ENCODE measurements around the gene METTL26. TPM values are rescaled to one million over a fixed set of nuclear protein-coding genes. Genes with fewer than 3 reads are reported as not detected.
A peak's percentile ranks its signal among the peaks of the same experiment; 100 is the strongest.

The METTL26 gene
- total RNA-seq = 100 to 1,000 TPM; 132 to 174 (median 159) TPM

DNA sequence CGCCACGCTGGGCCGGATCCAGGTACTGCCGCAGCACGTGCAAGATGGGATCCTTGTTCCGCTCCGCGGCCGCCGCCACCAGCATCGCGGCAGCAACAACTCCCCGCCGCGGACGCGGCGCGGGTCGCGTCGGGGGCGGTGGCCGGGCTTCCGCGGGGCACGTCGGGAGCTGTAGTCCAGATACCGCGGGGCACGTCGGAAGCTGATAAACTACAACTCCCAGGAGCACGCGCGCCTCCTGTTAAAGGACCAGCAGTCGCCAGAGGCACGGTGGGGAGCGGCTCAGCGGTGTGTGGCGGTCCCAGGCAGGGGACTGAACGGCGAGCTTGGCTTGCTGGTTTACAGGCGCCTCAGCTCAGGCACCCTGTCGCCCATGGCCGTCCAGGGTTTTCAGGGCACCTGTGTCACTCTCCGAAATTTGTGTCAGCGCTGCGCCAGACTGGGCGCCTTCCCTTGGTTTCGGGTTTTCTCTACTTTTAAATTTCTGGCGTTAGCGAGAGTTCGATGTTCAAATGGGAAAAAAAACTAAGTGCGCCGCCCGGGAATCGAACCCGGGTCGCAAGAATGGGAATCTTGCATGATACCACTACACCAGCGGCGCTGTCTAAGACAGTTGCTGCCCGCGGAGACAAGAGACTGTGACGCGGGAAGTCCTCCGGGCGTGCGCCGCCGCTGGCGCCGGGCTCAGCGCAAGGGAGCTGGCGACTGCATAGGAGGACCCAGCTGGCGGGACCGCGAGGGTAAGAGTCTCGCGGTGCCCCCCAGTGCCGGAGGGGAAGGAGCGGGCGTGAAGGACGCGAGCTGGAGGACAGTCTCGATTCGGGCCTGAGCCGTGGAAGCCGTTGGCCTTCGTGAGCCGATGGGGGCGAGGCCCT, at the start of gene METTL26:
Gene METTL26 (minus strand): TSS at position 100 of the 875 bp plus-strand sequence. CDS start 15 bp downstream, at position 85.
- peak; percentile 87 for DNase-seq
- Mint-ChIP-seq H3K4me3 (peak within 1 kb of the TSS; percentile 88), H3K27me3 (ENCODE audit: low read depth) (peaks cover 3% of the 10 kb centered on the region), H3K36me3 (ENCODE audit: insufficient read depth) (no peaks in the 10 kb centered on the region), H3K9me3 (no peaks in the 10 kb centered on the region), H3K4me1 (ENCODE audit: low read depth) (peaks cover 4% of the 10 kb centered on the region)
- ATAC-seq = peak; percentile 89

DNA sequence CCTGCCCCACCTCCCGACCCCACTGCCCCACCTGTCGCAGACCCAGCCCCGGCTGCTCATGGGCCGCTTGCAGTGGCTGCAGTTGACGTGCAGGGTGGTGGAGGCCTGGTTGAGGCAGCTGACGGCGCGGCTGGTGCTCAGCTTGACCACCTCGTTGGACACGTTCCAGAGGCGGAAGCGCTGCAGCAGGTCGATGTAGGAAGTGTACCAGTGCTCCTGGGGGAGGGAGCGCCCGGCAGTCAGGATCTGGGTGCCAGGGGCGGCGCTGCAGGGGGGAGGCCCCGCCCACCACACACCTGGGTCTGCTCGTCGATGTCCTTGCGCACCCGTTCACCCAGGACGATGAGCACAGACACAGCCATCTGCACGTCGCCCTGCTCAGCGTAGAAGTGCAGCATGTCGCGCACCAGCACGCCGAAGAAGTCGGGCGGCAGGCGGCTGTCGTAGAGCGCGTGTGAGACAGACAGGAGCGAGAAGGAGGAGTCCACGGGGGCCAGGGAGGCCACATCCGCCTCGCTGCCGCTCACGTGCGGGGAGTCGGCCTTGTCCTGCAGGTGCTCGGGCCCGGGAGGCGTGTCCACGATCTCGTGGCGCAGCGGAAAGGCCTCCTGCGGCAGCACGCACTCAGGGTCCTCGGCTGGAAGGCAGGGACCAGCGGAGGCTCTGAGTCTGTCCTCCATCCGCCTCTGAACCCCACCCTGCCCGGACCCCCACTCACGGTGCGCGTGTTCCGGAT, 49.0 kb upstream of the METTL26 start:
- Mint-ChIP-seq H3K9me3 (no peaks in the 10 kb centered on the region), H3K4me1 (ENCODE audit: low read depth) (peaks cover 28% of the 10 kb centered on the region), H3K4me3 (no peak overlapping the region), H3K36me3 (ENCODE audit: insufficient read depth) (peaks cover 11% of the 10 kb centered on the region), H3K27me3 (ENCODE audit: low read depth) (no peaks in the 10 kb centered on the region)
- DNase-seq (no peak), ATAC-seq (no peak)

DNA sequence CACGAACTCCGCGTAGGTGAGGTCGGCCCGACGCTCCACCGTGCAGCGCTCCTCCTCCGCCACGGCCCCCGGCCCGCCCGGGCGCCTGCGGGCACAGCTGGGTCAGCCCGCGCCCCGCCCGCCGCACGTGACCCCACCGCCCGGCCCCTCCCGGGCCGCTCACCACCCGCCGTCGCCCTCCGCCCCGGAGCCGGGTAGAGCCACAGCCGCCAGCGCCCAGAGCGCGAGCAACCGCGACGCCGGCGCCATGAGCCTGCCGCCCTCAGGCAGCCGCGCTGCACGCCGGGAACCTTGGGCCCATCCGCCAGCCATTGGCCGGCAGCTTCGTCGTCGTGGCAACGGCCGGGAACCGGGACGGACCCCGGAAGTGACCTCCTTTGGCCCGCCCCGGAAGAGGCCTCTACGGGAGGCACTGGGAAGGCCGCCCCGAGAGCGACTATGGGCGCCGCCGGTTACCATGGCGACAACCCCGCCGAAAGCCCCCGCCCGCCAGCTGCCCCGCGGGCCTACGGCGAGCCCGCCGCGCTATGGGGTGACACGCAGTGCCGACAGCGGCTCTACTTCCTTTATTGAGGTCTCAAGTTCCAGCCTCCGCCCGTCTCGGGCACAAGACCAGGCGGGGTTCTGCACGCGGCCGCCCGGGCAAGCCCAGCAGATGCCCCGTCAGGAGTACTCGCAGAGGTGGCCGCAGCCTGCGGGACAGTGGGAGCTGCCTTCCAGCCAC, 48.1 kb upstream of the METTL26 start, which contains the start of gene JMJD8:
Gene JMJD8 (minus strand): TSS at position 264 of the 724 bp plus-strand sequence. CDS start 15 bp downstream, at position 249.
- peaks cover 26% of the 10 kb centered on the region for H3K4me1 Mint-ChIP-seq (ENCODE audit: low read depth)

DNA sequence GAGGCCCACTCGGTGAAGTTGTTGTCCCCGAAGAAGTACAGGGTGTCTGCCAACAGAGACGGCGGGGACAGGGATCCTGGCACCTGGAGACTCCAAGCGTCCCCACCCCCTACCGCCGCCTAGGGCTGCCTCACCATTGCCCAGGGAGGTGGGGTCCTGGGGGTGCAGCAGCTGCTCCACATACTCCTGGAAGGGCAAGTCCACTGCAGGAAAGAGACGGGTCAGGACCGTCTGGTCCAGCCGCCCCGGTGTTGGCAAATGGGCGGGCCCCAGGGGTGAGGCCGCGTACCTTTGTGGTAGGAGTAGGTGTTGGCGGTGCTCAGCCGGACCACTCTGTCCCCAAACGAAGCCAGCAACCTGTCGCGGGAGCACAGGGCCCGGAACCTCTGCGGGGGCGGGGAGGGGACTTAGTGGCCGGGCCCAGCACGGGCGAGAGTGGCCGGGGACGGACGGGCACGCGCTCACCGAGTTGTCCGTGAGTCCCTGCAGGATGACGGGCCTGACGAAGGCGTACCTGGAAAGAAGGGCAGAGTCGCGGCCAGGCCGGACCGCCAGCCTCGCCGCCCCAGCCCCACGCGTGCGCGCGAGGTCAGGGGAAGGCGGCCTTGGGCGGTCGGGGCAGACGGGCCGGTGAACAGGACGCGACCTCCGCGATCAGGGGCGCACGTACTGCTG, 47.4 kb upstream of the METTL26 start:
- H3K27me3 Mint-ChIP-seq (ENCODE audit: low read depth) = no peaks in the 10 kb centered on the region
- H3K4me1 Mint-ChIP-seq (ENCODE audit: low read depth) = peaks cover 20% of the 10 kb centered on the region
- DNase-seq (no peak), ATAC-seq (no peak)
- no peaks in the 10 kb centered on the region for H3K9me3 Mint-ChIP-seq
- H3K36me3 Mint-ChIP-seq (ENCODE audit: insufficient read depth) = peaks cover 11% of the 10 kb centered on the region
- peak overlapping the region; percentile 80 for H3K4me3 Mint-ChIP-seq

More for the DNA sequence above, 48.1 kb upstream of the METTL26 start, which contains the start of gene JMJD8:
- Mint-ChIP-seq H3K27me3 (ENCODE audit: low read depth) (no peaks in the 10 kb centered on the region), H3K4me3 (peak within 1 kb of the TSS; percentile 80), H3K9me3 (no peaks in the 10 kb centered on the region), H3K36me3 (ENCODE audit: insufficient read depth) (peaks cover 11% of the 10 kb centered on the region)
- ATAC-seq (peak; percentile 72 to 73), DNase-seq (peak; percentile 95)

DNA sequence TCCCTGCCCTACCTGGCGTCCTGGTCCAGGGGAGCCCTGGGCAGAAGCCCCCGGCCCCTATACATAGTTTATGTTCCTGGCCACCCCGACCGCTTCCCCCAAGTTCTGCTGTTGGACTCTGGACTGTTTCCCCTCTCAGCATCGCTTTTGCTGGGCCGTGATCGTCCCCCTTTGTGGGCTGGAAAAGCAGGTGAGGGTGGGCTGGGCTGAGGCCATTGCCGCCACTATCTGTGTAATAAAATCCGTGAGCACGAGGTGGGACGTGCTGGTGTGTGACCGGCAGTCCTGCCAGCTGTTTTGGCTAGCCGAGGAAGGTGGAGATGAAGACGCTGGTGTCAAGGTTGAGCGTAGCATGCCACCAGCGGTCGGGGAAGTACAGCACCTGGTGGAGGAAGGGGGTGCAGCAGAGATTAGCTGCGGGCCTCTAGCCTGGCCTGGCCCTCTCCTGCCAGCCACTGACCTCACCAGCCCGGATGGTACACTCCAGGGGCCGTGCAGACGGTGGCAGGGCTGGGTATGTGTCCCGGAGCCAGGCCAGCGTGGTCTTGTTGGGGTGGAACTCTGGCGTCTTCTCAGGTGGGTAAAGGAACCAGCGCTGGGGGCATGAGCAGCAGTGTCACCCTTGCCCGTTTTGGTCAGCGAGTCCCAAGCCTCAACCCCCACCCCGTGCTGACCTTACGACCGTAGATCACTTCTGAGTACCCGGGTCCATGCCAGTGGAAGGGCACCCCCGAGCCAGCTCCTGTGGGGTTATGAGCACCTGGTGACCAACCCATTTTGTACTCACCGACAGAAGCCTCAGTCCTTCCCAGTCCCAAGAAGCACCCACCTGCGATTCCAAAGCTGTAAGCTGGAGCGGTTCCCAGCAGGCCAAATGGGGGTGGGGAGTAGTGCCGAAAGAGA, 46.6 kb upstream of the METTL26 start:
- ATAC-seq = no peak
- H3K9me3 Mint-ChIP-seq = no peaks in the 10 kb centered on the region
- H3K36me3 Mint-ChIP-seq (ENCODE audit: insufficient read depth) = peaks cover 11% of the 10 kb centered on the region
- H3K4me1 Mint-ChIP-seq (ENCODE audit: low read depth) = peaks cover 20% of the 10 kb centered on the region
- DNase-seq = no peak
- H3K27me3 Mint-ChIP-seq (ENCODE audit: low read depth) = no peaks in the 10 kb centered on the region
- peak overlapping the region; percentile 80 for H3K4me3 Mint-ChIP-seq

DNA sequence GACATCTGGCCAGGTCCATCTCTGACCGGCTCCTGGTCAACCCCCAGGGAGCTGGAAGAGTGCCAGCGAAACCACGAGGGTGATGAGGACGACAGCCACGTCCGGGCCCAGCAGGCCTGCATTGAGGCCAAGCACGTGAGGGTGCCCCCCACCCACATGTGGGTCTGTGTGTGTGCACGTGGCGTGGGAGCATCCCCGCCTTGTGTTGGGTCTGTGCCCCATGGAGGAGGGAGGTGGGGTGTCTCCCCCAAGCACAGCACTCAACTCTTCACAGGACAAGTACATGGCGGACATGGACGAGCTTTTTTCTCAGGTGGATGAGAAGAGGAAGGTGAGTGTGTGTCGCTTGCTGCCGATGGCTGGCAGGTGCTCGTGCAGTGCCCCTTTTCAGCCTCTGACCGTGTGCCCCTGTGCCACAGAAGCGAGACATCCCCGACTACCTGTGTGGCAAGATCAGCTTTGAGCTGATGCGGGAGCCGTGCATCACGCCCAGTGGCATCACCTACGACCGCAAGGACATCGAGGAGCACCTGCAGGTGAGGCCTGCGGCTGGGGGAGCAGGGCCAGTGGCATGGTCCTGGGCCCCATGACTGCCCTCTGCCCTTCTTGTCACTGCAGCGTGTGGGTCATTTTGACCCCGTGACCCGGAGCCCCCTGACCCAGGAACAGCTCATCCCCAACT, 45.8 kb upstream of the METTL26 start:
- ATAC-seq = no peak
- peaks cover 11% of the 10 kb centered on the region for H3K36me3 Mint-ChIP-seq (ENCODE audit: insufficient read depth)
- H3K27me3 Mint-ChIP-seq (ENCODE audit: low read depth) = peaks cover 2% of the 10 kb centered on the region
- peak overlapping the region; percentile 83 for H3K4me3 Mint-ChIP-seq
- no peak for DNase-seq
- H3K4me1 Mint-ChIP-seq (ENCODE audit: low read depth) = peaks cover 20% of the 10 kb centered on the region
- no peaks in the 10 kb centered on the region for H3K9me3 Mint-ChIP-seq

DNA sequence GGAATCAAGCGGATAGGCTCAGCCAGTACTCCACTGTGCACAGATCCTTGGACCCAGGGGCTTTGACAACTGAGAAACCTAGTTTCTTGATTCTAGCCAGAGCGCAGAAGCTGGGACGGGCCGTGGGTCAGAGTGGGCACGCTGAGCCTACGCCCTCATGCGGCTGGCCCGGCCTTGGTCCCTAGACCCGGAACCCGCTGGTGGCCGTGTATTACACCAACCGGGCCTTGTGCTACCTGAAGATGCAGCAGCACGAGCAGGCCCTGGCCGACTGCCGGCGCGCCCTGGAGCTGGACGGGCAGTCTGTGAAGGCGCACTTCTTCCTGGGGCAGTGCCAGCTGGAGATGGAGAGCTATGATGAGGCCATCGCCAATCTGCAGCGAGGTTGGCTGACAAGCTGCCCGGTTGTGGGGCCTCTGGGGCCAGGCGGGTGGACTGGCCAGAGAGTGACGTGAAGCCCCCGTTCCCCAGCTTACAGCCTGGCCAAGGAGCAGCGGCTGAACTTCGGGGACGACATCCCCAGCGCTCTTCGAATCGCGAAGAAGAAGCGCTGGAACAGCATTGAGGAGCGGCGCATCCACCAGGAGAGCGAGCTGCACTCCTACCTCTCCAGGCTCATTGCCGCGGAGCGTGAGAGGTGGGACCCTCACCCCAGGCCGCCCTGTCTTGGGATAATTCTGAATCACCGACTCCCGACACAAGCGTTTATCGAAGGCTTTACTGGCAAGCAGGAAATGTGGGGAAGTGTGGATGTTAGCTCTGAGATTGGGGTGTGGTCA, 45.1 kb upstream of the METTL26 start:
- H3K27me3 Mint-ChIP-seq (ENCODE audit: low read depth) = peaks cover 5% of the 10 kb centered on the region

DNA sequence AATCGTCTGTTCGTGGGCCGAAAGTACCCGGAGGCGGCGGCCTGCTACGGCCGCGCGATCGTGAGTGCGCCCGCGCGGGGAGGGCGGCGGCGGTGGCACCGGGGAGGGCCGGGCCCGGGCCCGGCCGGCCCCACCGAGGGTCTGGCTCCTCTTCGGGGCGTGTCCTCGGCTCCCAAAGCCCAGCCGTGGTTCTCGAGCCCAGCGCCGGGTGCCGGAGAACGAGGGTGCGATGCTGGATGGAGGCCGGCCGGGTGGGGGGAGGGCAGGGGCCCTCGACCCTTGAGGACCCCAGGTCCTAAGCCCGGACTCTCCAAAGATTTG, 44.5 kb upstream of the METTL26 start:
- Mint-ChIP-seq H3K9me3 (no peaks in the 10 kb centered on the region), H3K4me3 (peak overlapping the region; percentile 83), H3K36me3 (ENCODE audit: insufficient read depth) (peaks cover 11% of the 10 kb centered on the region), H3K4me1 (ENCODE audit: low read depth) (peaks cover 20% of the 10 kb centered on the region), H3K27me3 (ENCODE audit: low read depth) (peaks cover 5% of the 10 kb centered on the region)
- no peak for DNase-seq
- peak; percentile 1 to 5 for ATAC-seq

More for the DNA sequence above, 45.1 kb upstream of the METTL26 start:
- DNase-seq (no peak), ATAC-seq (no peak)
- Mint-ChIP-seq H3K4me3 (peak overlapping the region; percentile 83), H3K4me1 (ENCODE audit: low read depth) (peaks cover 20% of the 10 kb centered on the region), H3K9me3 (no peaks in the 10 kb centered on the region), H3K36me3 (ENCODE audit: insufficient read depth) (peaks cover 11% of the 10 kb centered on the region)

DNA sequence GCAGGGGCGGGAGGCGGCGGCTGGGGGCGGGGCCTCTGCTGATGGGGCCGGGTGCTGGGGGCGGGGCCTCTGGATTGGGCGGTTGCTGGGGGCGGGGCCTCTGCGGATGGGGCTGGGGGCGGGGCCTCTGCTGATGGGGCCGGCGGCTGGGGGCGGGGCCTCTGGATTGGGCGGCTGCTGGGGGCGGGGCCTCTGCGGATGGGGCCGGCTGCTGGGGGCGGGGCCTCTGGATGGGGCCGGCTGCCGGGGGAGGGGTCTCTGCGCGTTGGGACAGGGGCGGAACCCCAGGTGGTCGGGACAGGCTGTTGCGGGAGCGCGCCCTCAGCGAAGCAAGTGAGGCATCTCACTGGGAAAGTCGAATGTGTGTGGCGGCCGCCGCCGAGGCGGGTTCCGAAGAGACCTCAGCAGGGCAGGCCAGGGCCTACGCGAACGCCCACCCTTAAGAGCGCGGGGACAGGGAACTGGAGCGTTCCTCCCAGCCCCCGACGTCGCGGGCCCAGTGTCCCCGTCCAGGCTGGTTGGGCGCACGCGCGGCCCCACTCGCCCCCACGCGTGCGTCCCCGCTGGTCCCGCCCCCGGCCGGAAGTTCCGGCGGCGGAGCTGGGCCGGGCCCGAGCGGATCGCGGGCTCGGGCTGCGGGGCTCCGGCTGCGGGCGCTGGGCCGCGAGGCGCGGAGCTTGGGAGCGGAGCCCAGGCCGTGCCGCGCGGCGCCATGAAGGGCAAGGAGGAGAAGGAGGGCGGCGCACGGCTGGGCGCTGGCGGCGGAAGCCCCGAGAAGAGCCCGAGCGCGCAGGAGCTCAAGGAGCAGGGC, 43.9 kb upstream of the METTL26 start, which contains the start of gene STUB1:
Gene STUB1 (plus strand): TSS at position 597 of the 811 bp plus-strand sequence. CDS start 116 bp downstream, at position 713.
- DNase-seq (peak; percentile 90), ATAC-seq (peak; percentile 59 to 61)
- Mint-ChIP-seq H3K9me3 (no peaks in the 10 kb centered on the region), H3K4me3 (peak within 1 kb of the TSS; percentile 83), H3K27me3 (ENCODE audit: low read depth) (peaks cover 7% of the 10 kb centered on the region), H3K4me1 (ENCODE audit: low read depth) (peaks cover 23% of the 10 kb centered on the region), H3K36me3 (ENCODE audit: insufficient read depth) (peaks cover 11% of the 10 kb centered on the region)

DNA sequence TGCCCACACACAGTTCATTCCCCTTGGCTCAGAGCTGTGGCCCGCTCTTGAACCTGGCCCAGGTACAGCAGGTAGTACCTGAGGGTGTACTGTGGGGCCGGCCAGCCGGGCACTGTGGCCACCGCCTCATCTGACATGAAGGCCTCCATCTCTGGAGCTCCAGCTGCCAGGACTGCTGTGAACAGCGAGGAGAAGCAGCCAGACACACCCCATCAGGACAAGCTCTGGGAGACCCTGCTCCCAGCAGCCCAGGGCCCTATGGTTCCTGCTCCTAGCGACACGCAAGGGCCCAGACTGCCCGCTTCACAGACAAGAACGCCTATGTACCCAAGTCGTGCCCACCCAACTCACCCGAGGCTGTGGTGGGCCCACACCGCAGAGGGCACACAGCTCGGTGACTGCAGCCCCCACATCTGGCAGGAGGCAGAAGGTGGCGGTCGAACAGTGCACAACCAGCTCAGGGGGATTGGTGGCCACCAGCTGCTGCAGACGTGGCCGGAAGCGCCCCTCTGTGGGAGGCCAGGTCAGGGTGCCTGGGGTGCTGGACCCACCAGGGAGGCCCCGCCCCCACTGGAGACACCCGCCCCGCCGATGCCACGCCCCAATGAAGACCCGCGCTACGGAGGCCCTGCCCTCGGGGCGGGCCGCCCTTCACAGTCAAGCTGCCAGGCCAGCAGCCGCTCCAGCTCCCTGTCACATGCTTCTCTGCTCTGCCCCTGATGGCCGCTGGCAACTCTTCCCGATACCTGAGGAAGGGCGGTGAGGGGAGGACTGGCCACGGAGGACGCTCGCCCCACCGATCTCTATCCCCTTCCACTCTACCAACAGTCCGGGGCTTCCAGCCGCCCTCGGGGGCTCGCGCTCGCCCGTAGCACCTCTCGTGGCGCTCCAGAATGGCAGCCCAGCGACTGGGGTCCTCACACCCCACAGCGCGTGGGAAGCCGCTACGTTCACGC, 43.0 kb upstream of the METTL26 start:
- Mint-ChIP-seq H3K4me1 (ENCODE audit: low read depth) (peaks cover 23% of the 10 kb centered on the region), H3K9me3 (no peaks in the 10 kb centered on the region), H3K36me3 (ENCODE audit: insufficient read depth) (peaks cover 11% of the 10 kb centered on the region), H3K27me3 (ENCODE audit: low read depth) (peaks cover 11% of the 10 kb centered on the region), H3K4me3 (peak overlapping the region; percentile 73)
- DNase-seq (peak; percentile 40), ATAC-seq (peak; percentile 12 to 19)
